RWPE2 (cell line): ENCODE measurements around the gene SLC26A8.
"Not testable (repeated sequence)": the region's sequence is repeated elsewhere in the genome, so short reads cannot be mapped to it uniquely, and the experiment has no call there.

Source experiments
- ATAC-seq: fragments of 200-7000 bp; cut with Tn5 transposase; 3 replicates; pipeline ENCODE4 v1.9.1; 2021; ENCODE audit warnings: low read depth
- DNase-seq: peaks from one replicate; pipeline ENCODE4 v3.0.0-alpha.2; 2020; ENCODE audit warnings: low spot score
- H3K27ac ChIP-seq: fragments of 450-650 bp; 2 replicates; pipeline ENCODE4 v1.5.1; 2017; ENCODE audit warnings: mild to moderate bottlenecking; ENCODE audit not compliant: poor library complexity, severe bottlenecking
- H3K27me3 ChIP-seq: fragments of 250-450 bp; sonication (Bioruptor Pico); 2 replicates; pipeline ENCODE4 v1.5.1; 2021; ENCODE audit warnings: mild to moderate bottlenecking, moderate library complexity; ENCODE audit not compliant: insufficient read depth, poor library complexity, severe bottlenecking
- H3K36me3 ChIP-seq: fragments of 250-450 bp; sonication (Bioruptor Pico); 2 replicates; pipeline ENCODE4 v1.5.1; 2020; ENCODE audit warnings: low read depth, mild to moderate bottlenecking, moderate library complexity
- H3K4me1 ChIP-seq: fragments of 250-450 bp; sonication (Bioruptor Pico); 2 replicates; pipeline ENCODE4 v1.5.1; 2021; ENCODE audit warnings: mild to moderate bottlenecking, moderate library complexity; ENCODE audit not compliant: insufficient read depth, poor library complexity, severe bottlenecking
- H3K4me3 ChIP-seq: fragments of 250-450 bp; sonication (Bioruptor Pico); 2 replicates; pipeline ENCODE4 v1.5.1; 2021; ENCODE audit warnings: mild to moderate bottlenecking, moderate library complexity; ENCODE audit not compliant: severe bottlenecking
- H3K9me3 ChIP-seq: fragments of 250-450 bp; sonication (Bioruptor Pico); 2 replicates; pipeline ENCODE4 v1.5.1; 2021; ENCODE audit warnings: mild to moderate bottlenecking, moderate library complexity; ENCODE audit not compliant: severe bottlenecking
- CTCF ChIP-seq: fragments of 450-650 bp; IDR thresholded peaks from one replicate; pipeline ENCODE4 v1.5.1; 2017; ENCODE audit warnings: mild to moderate bottlenecking, moderate library complexity; ENCODE audit not compliant: poor library complexity, severe bottlenecking

Gene SLC26A8

GRCh38 chr6:36033935-36034334 lies 9.5 kb upstream of the SLC26A8 start:
- peaks cover 22% of the 10 kb centered on the region for H3K4me1 ChIP-seq
- H3K27me3 ChIP-seq: no peaks in the 10 kb centered on the region
- no peak overlapping the region for H3K27ac ChIP-seq
- peaks cover 8% of the 10 kb centered on the region; the same call in 1 of the 2 replicates for H3K36me3 ChIP-seq
- no peak for DNase-seq
- no peak for TF ChIP-seq CTCF
- ATAC-seq: peak; percentile 49; the same call in 1 of the 3 replicates
- no peak overlapping the region for H3K4me3 ChIP-seq
- no peaks in the 10 kb centered on the region for H3K9me3 ChIP-seq

DNA sequence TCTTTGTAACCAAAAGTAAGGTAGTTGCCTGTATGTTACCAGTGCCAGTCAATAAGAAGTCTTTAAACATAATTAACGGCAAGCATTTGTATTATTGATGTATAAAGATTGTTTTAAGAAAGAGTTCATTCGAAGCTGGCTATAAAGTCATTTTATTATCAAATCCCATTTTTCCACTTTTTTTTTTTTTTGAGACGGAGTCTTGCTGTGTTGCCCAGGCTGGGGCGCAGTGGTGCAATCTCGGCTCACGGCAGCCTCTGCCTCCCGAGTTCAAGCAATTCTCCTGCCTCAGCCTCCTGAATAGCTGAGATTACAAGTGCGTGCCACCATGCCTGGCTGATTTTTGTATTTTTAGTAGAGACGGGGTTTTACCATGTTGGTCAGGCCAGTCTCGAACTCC lies 8.7 kb upstream of the SLC26A8 start:
- not testable (repeated sequence) for H3K27ac ChIP-seq, H3K9me3 ChIP-seq, H3K36me3 ChIP-seq, ATAC-seq, H3K4me3 ChIP-seq, DNase-seq, H3K27me3 ChIP-seq
- peaks cover 15% of the 10 kb centered on the region for H3K4me1 ChIP-seq

DNA sequence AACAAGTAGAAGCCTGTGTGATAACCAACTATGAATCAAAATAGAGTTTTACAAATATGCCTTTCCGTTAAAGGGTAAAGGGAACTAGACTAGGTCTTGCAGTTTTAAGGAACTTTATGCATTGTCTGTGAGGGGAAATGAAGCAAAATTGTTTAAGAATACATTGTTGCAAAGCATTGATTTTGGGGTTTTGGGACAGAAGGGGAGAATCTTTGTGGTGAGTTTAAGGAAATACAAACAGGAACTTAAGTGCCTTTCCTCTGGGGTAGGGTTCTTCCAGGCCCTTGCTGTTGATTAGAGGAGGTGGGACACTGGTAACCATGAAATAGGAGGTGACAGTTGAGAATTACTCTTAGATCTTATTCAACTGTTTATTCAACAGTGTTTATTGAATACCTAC lies 7.8 kb upstream of the SLC26A8 start:
- Histone ChIP-seq H3K27ac (no peak overlapping the region), H3K9me3 (no peaks in the 10 kb centered on the region), H3K27me3 (no peaks in the 10 kb centered on the region), H3K4me3 (no peak overlapping the region), H3K4me1 (peaks cover 15% of the 10 kb centered on the region), H3K36me3 (peaks cover 8% of the 10 kb centered on the region; the same call in 1 of the 2 replicates)
- TF ChIP-seq CTCF: no peak
- ATAC-seq (no peak), DNase-seq (no peak)

DNA sequence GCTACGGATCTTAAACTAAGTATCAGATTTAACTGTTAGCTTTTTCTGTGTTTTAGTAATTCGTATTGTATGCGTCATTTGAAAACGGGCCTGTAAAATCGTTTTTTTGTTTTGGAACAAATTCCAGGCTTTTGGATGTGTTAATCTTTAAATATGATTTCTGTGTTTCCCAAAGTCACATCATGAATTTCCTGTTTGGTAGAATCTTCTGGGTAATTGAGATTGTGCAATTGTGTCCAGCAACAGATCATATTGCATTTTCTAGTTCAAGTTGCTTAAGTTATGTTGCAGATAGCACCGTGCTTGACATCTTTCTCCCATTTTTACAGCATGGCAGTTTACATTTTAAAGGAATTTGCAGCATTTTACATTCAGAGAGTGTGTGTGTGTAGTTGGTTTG lies 5.0 kb upstream of the SLC26A8 start:
- Histone ChIP-seq H3K27me3 (no peaks in the 10 kb centered on the region), H3K4me1 (peaks cover 20% of the 10 kb centered on the region), H3K4me3 (peak overlapping the region; percentile 73), H3K27ac (peak overlapping the region; percentile 83), H3K9me3 (no peaks in the 10 kb centered on the region), H3K36me3 (no peaks in the 10 kb centered on the region; the same call in 1 of the 2 replicates)
- ATAC-seq (no peak), DNase-seq (no peak)
- TF ChIP-seq CTCF: no peak

- Histone ChIP-seq H3K27ac (peak overlapping the region; percentile 83), H3K27me3 (no peaks in the 10 kb centered on the region), H3K4me1 (peaks cover 16% of the 10 kb centered on the region), H3K4me3 (peak overlapping the region; percentile 73), H3K36me3 (no peaks in the 10 kb centered on the region; the same call in 1 of the 2 replicates), H3K9me3 (no peaks in the 10 kb centered on the region)
- DNase-seq (peak; percentile 78), ATAC-seq (peak; percentile 51)
- no peak for TF ChIP-seq CTCF
These were observed 4.5 kb upstream of the SLC26A8 start for GRCh38 chr6:36028877-36029324.
